ENCODE measurements around the gene NKAIN4. TPM values are rescaled to one million over a fixed set of nuclear protein-coding genes. Genes with fewer than 3 reads are reported as not detected.

The NKAIN4 gene
- total and polyA plus RNA-seq, 4 donors: 0.05 TPM; not detected in 3

GRCh38 chr20:63259734-63260460, 5.6 kb upstream of the NKAIN4 start (continued):
- TF ChIP-seq, protein P1, sequence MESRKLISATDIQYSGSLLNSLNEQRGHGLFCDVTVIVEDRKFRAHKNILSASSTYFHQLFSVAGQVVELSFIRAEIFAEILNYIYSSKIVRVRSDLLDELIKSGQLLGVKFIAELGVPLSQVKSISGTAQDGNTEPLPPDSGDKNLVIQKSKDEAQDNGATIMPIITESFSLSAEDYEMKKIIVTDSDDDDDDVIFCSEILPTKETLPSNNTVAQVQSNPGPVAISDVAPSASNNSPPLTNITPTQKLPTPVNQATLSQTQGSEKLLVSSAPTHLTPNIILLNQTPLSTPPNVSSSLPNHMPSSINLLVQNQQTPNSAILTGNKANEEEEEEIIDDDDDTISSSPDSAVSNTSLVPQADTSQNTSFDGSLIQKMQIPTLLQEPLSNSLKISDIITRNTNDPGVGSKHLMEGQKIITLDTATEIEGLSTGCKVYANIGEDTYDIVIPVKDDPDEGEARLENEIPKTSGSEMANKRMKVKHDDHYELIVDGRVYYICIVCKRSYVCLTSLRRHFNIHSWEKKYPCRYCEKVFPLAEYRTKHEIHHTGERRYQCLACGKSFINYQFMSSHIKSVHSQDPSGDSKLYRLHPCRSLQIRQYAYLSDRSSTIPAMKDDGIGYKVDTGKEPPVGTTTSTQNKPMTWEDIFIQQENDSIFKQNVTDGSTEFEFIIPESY (IDR thresholded peaks at IDR 0.05): no peak
- no peak for TF ChIP-seq GABPA (IDR thresholded peaks at IDR 0.05 in 1 of 2, conservative IDR thresholded peaks at IDR 0.05 in 1 of 2)
- no peak for TF ChIP-seq RXRA (IDR thresholded peaks at IDR 0.05)
- TF ChIP-seq SP1 (IDR thresholded peaks at IDR 0.05): no peak

DNA sequence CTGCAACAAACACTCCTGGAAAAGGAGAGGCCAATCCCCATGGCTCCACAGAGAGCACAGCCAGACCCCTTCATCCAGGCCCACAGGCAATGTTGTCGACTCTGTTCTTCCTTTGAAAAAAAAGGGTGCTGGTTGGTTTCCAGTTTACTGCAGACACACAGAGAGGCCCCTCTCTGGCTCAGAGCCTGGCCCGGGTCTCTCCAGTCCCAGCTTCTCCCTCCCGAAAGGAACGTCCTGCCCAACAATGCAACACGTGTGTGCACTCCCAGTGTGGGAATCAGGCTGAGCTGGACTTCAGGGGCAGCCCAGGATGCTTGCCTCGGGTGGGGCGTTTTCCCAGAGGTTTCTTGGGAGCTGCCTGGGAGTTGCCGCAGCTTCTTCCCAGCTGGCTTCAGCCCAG, 4.5 kb upstream of the NKAIN4 start:
- Histone ChIP-seq H3K27me3 (ENCODE audit: control insufficient read depth in 4 of 4, insufficient read depth in 4 of 4, low read length in 3 of 4) (peaks cover 0 to 11% (median 6%) of the 10 kb centered on the region in 4 donors), H3K9me3 (ENCODE audit: control insufficient read depth in 4 of 4, low read length in 3 of 4) (no peaks in the 10 kb centered on the region), H3K4me3 (ENCODE audit: low read depth in 1 of 3, low read length in 3 of 3) (no peak overlapping the region), H3K4me1 (ENCODE audit: control insufficient read depth in 4 of 4, insufficient read depth in 4 of 4, low read length in 3 of 4) (peaks cover 0 to 4% (median 0%) of the 10 kb centered on the region in 4 donors), H3K27ac (ENCODE audit: low read depth in 1 of 2, low read length in 2 of 2) (no peak overlapping the region), H3K9ac (ENCODE audit: low read depth in 1 of 2, low read length in 2 of 2) (no peak overlapping the region), H3K36me3 (ENCODE audit: control insufficient read depth in 4 of 4, insufficient read depth in 3 of 4, low read depth in 1 of 4, low read length in 3 of 4) (no peaks in the 10 kb centered on the region)
- no peak for TF ChIP-seq HNF4G (IDR thresholded peaks at IDR 0.05)
- DNase-seq (ENCODE audit: low spot score): no peak
- 57% methylated on average over 8 of the region's 8 CpGs for WGBS

DNA sequence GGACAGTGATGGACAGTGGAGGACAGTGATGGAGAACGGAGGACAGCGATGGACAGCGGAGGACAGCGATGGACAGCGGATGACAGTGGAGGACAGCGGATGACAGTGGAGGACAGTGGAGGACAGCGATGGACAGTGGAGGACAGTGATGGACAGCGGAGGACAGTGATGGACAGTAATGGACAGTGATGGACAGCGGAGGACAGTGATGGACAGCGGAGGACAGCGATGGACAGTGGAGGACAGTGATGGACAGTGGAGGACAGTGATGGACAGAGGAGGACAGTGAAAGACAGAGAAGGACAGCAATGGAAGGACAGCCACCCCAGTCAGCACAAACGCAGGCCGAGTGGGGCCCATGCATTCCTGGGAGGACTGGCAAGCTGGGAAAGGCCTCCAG, 3.4 kb upstream of the NKAIN4 start:
- WGBS: 92% methylated on average over 13 of the region's 13 CpGs
- no peak overlapping the region for H3K4me3 ChIP-seq (ENCODE audit: low read depth in 1 of 3, low read length in 3 of 3)
- H3K4me1 ChIP-seq (ENCODE audit: control insufficient read depth in 4 of 4, insufficient read depth in 4 of 4, low read length in 3 of 4): peaks cover 0 to 12% (median 2%) of the 10 kb centered on the region in 4 donors
- H3K9ac ChIP-seq (ENCODE audit: low read depth in 1 of 2, low read length in 2 of 2): no peak overlapping the region
- H3K9me3 ChIP-seq (ENCODE audit: control insufficient read depth in 4 of 4, low read length in 3 of 4): no peaks in the 10 kb centered on the region
- H3K36me3 ChIP-seq (ENCODE audit: control insufficient read depth in 4 of 4, insufficient read depth in 3 of 4, low read depth in 1 of 4, low read length in 3 of 4): no peaks in the 10 kb centered on the region
- TF ChIP-seq, protein P2, sequence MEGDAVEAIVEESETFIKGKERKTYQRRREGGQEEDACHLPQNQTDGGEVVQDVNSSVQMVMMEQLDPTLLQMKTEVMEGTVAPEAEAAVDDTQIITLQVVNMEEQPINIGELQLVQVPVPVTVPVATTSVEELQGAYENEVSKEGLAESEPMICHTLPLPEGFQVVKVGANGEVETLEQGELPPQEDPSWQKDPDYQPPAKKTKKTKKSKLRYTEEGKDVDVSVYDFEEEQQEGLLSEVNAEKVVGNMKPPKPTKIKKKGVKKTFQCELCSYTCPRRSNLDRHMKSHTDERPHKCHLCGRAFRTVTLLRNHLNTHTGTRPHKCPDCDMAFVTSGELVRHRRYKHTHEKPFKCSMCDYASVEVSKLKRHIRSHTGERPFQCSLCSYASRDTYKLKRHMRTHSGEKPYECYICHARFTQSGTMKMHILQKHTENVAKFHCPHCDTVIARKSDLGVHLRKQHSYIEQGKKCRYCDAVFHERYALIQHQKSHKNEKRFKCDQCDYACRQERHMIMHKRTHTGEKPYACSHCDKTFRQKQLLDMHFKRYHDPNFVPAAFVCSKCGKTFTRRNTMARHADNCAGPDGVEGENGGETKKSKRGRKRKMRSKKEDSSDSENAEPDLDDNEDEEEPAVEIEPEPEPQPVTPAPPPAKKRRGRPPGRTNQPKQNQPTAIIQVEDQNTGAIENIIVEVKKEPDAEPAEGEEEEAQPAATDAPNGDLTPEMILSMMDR (IDR thresholded peaks at IDR 0.05; ENCODE audit: low read depth, low read length, missing input control): no peak
- TF ChIP-seq SP1 (IDR thresholded peaks at IDR 0.05): no peak
- TF ChIP-seq HNF4A (conservative IDR thresholded peaks at IDR 0.05): no peak
- TF ChIP-seq, protein P3, sequence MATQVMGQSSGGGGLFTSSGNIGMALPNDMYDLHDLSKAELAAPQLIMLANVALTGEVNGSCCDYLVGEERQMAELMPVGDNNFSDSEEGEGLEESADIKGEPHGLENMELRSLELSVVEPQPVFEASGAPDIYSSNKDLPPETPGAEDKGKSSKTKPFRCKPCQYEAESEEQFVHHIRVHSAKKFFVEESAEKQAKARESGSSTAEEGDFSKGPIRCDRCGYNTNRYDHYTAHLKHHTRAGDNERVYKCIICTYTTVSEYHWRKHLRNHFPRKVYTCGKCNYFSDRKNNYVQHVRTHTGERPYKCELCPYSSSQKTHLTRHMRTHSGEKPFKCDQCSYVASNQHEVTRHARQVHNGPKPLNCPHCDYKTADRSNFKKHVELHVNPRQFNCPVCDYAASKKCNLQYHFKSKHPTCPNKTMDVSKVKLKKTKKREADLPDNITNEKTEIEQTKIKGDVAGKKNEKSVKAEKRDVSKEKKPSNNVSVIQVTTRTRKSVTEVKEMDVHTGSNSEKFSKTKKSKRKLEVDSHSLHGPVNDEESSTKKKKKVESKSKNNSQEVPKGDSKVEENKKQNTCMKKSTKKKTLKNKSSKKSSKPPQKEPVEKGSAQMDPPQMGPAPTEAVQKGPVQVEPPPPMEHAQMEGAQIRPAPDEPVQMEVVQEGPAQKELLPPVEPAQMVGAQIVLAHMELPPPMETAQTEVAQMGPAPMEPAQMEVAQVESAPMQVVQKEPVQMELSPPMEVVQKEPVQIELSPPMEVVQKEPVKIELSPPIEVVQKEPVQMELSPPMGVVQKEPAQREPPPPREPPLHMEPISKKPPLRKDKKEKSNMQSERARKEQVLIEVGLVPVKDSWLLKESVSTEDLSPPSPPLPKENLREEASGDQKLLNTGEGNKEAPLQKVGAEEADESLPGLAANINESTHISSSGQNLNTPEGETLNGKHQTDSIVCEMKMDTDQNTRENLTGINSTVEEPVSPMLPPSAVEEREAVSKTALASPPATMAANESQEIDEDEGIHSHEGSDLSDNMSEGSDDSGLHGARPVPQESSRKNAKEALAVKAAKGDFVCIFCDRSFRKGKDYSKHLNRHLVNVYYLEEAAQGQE (IDR thresholded peaks at IDR 0.05): no peak
- no peak for TF ChIP-seq TAF1 (conservative IDR thresholded peaks at IDR 0.05)
- TF ChIP-seq EGR1 (IDR thresholded peaks at IDR 0.05; ENCODE audit: low read depth in 2 of 2): no peak
- no peak for TF ChIP-seq NR2F2 (IDR thresholded peaks at IDR 0.05)
- peaks cover 0 to 13% (median 7%) of the 10 kb centered on the region in 4 donors for H3K27me3 ChIP-seq (ENCODE audit: control insufficient read depth in 4 of 4, insufficient read depth in 4 of 4, low read length in 3 of 4)
- H3K27ac ChIP-seq (ENCODE audit: low read depth in 1 of 2, low read length in 2 of 2): no peak overlapping the region
- no peak for DNase-seq (ENCODE audit: low spot score)
